ENCODE results near the gene TTLL11. TPM values are rescaled to one million over a fixed set of nuclear protein-coding genes. Genes with fewer than 3 reads are reported as not detected.

The TTLL11 gene
- total RNA-seq, 2 experiments from 2014 or later = 3.3 to 6.9 TPM

DNA sequence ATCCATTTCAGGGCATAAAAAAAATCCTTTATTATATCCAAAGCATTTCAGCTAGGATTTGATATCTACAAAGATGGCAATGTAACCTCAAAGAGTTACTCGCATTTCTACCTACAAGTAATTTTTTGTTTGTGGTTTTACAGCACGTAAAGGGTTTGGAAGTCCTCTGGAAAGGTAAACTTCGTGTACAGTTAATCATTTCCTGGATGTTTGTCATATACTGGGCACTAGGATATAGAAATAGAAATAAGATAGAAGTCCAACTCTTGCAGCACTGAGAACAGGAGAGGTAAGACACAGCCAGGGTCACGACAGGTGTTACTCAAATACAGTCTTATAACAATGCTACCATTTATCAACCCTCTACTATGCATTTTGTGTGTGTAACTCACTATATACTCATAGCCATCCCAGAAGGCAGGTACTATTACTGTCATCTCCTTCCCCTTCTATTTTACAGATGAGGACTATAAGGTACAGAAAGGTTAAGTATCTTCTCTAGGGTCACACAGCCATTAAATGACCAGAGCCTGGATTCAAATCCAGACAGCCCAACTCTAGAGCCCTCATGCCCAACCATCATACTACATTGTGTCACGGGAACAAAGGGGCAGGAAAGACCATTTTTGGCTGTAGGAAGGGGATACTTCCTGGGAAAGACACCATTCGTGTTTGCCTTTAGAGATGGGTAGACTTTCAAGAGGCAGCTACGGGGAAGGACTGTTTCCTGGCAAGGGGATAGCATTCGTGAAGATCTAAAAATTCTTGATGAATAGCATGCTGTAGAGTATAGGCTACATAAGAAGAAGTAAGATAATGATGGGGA lies 47.5 kb upstream of the TTLL11 start:
- no peak overlapping the region for H2AFZ ChIP-seq (ENCODE audit: low read length)
- H3K4me3 ChIP-seq (ENCODE audit: low read depth, low read length, poor library complexity, severe bottlenecking) = no peak overlapping the region
- no peak overlapping the region for H3K4me2 ChIP-seq (ENCODE audit: low read length)
- no TSS peak for BruUV-seq (replicated peaks)
- intact Hi-C loops (cut with micrococcal nuclease; ENCODE audit: unreplicated experiment) = no loop called here
- peaks cover 37% of the 10 kb centered on the region for H3K36me3 ChIP-seq (ENCODE audit: insufficient read depth, low read length)
- no peaks in the 10 kb centered on the region for H3K9me3 ChIP-seq (ENCODE audit: low read length)
- H3K9me2 ChIP-seq (ENCODE audit: insufficient read depth, low read length) = no peaks in the 10 kb centered on the region
- POLR2A ChIA-PET = no interaction called here
- no peak for TF ChIP-seq EZH2phosphoT487 (IDR thresholded peaks at IDR 0.05; ENCODE audit: borderline replicate concordance, low read depth, low read length)
- TF ChIP-seq, protein P1, sequence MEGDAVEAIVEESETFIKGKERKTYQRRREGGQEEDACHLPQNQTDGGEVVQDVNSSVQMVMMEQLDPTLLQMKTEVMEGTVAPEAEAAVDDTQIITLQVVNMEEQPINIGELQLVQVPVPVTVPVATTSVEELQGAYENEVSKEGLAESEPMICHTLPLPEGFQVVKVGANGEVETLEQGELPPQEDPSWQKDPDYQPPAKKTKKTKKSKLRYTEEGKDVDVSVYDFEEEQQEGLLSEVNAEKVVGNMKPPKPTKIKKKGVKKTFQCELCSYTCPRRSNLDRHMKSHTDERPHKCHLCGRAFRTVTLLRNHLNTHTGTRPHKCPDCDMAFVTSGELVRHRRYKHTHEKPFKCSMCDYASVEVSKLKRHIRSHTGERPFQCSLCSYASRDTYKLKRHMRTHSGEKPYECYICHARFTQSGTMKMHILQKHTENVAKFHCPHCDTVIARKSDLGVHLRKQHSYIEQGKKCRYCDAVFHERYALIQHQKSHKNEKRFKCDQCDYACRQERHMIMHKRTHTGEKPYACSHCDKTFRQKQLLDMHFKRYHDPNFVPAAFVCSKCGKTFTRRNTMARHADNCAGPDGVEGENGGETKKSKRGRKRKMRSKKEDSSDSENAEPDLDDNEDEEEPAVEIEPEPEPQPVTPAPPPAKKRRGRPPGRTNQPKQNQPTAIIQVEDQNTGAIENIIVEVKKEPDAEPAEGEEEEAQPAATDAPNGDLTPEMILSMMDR (conservative IDR thresholded peaks at IDR 0.05; ENCODE audit: low read length) = no peak
- H3K79me2 ChIP-seq (ENCODE audit: insufficient read depth, low read depth, low read length) = no peaks in the 10 kb centered on the region
- CTCF ChIA-PET (ENCODE audit: unreplicated experiment) = no interaction called here
- no peaks in the 10 kb centered on the region for H3K4me1 ChIP-seq (ENCODE audit: insufficient read depth, low read length, poor library complexity, severe bottlenecking)
- no peaks in the 10 kb centered on the region for H4K20me1 ChIP-seq (ENCODE audit: insufficient read depth, low read length)
- no peak overlapping the region for H3K27ac ChIP-seq (ENCODE audit: low read depth, low read length, poor library complexity, severe bottlenecking)
- DNase-seq (ENCODE audit: low spot score) = no peak

DNA sequence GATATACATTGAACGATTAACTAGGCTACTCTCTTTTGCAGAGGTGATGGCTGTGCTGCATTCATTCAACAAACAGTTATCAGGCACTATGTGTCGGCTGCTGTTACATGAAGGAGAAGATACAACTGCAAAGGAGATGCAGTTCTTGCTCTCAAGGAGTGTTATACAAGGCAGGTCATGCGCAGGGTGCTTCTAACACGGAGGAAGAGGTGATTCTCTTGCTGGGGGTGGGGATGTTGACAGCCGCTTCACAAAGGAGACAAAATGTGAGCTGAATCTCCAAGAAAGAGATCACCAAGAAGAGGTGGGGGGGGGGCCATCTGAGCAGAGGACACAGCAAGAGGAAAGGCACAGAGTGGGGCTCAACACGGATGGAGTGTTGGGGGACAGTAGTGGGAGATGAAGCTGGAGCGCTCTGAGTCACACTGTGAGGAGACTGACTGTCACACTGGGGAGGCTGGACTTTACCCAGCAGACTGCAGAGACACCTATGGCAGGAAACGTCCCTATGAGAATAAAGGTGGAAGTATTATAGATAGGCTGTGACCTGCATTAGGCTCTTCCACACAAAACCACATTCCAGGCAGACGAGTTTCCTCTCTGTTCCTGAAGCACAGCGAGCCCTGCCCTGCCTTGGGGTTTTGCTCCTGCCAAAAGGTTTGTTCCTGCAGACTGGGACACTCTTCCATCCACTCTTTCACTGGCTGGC lies 45.6 kb upstream of the TTLL11 start:
- H3K4me1 ChIP-seq (ENCODE audit: insufficient read depth, low read length, poor library complexity, severe bottlenecking) = no peaks in the 10 kb centered on the region
- no peak for TF ChIP-seq EZH2phosphoT487 (IDR thresholded peaks at IDR 0.05; ENCODE audit: borderline replicate concordance, low read depth, low read length)
- TF ChIP-seq, protein P1 (conservative IDR thresholded peaks at IDR 0.05; ENCODE audit: low read length) = no peak
- no peaks in the 10 kb centered on the region for H3K9me3 ChIP-seq (ENCODE audit: low read length)
- H3K4me2 ChIP-seq (ENCODE audit: low read length) = no peak overlapping the region
- H2AFZ ChIP-seq (ENCODE audit: low read length) = no peak overlapping the region
- ChIA-PET CTCF (ENCODE audit: unreplicated experiment) (no interaction called here), POLR2A (interaction anchor here (0.6 kb wide), 1 partner anchor 135 kb away, joined by 3 read pairs; no protein-coding TSS in a partner anchor)
- BruUV-seq (replicated peaks) = no TSS peak
- no peaks in the 10 kb centered on the region for H4K20me1 ChIP-seq (ENCODE audit: insufficient read depth, low read length)
- peaks cover 18% of the 10 kb centered on the region for H3K36me3 ChIP-seq (ENCODE audit: insufficient read depth, low read length)
- no peak overlapping the region for H3K4me3 ChIP-seq (ENCODE audit: low read depth, low read length, poor library complexity, severe bottlenecking)
- no peak overlapping the region for H3K27ac ChIP-seq (ENCODE audit: low read depth, low read length, poor library complexity, severe bottlenecking)
- no peak for DNase-seq (ENCODE audit: low spot score)
- H3K9me2 ChIP-seq (ENCODE audit: insufficient read depth, low read length) = no peaks in the 10 kb centered on the region
- no peaks in the 10 kb centered on the region for H3K79me2 ChIP-seq (ENCODE audit: insufficient read depth, low read depth, low read length)
- intact Hi-C loops (cut with micrococcal nuclease; ENCODE audit: unreplicated experiment) = no loop called here

DNA sequence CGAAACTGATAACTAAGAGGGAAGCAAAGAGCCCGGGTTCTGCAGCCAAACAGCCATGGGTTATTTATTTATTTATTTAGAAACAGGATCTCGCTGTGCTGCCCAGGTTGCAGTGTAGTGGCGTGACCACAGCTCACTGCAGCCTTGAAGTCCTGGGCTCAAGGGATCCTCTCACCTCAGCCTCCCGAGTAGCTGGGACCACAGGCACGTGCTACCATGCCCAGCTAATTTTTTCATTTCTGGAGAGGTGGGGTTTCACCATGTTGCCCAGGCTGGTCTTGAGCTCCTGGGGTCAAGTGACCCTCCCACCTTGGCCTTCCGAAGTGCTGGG lies 42.4 kb upstream of the TTLL11 start:
- Histone ChIP-seq H3K4me2 (ENCODE audit: low read length) (no peak overlapping the region), H3K9me2 (ENCODE audit: insufficient read depth, low read length) (no peaks in the 10 kb centered on the region), H3K4me3 (ENCODE audit: low read depth, low read length, poor library complexity, severe bottlenecking) (no peak overlapping the region), H3K36me3 (ENCODE audit: insufficient read depth, low read length) (no peaks in the 10 kb centered on the region), H2AFZ (ENCODE audit: low read length) (no peak overlapping the region), H3K27ac (ENCODE audit: low read depth, low read length, poor library complexity, severe bottlenecking) (no peak overlapping the region), H3K79me2 (ENCODE audit: insufficient read depth, low read depth, low read length) (no peaks in the 10 kb centered on the region), H4K20me1 (ENCODE audit: insufficient read depth, low read length) (no peaks in the 10 kb centered on the region), H3K9me3 (ENCODE audit: low read length) (no peaks in the 10 kb centered on the region), H3K4me1 (ENCODE audit: insufficient read depth, low read length, poor library complexity, severe bottlenecking) (no peaks in the 10 kb centered on the region)
- ChIA-PET POLR2A (no interaction called here), CTCF (ENCODE audit: unreplicated experiment) (no interaction called here)
- TF ChIP-seq, protein P1 (conservative IDR thresholded peaks at IDR 0.05; ENCODE audit: low read length) = no peak
- TF ChIP-seq EZH2phosphoT487 (IDR thresholded peaks at IDR 0.05; ENCODE audit: borderline replicate concordance, low read depth, low read length) = no peak
- DNase-seq (ENCODE audit: low spot score) = no peak
- intact Hi-C loops (cut with micrococcal nuclease; ENCODE audit: unreplicated experiment) = no loop called here
- BruUV-seq (replicated peaks) = no TSS peak
